ENCODE measurements around the gene SPSB1. TPM values are rescaled to one million over a fixed set of nuclear protein-coding genes. Genes with fewer than 3 reads are reported as not detected.

The SPSB1 gene
- total RNA-seq (5.4 TPM), polyA plus RNA-seq (ENCODE audit: insufficient read depth in 1 of 8, insufficient read length in 8 of 8, low replicate concordance in 1 of 8) (10 to 100 TPM in 2 of 8 donors, 1 to 10 TPM in 6; 4.4 to 11.2 (median 9.5) TPM)
- long read RNA-seq, donor 1 = 0 reads
- long read RNA-seq, donor 2, partial matches to known transcripts = 0 of 1 reads
- long read RNA-seq, donor 2, other reads (novel, unspliced or antisense) = 0 of 1 reads
- long read RNA-seq, donor 3, partial matches to known transcripts = 0 of 3 reads
- long read RNA-seq, donor 3, other reads (novel, unspliced or antisense) = 0 of 3 reads
- long read RNA-seq, donor 4, partial matches to known transcripts = 0 of 4 reads
- long read RNA-seq, donor 4, other reads (novel, unspliced or antisense) = 0 of 4 reads
- long read RNA-seq, donor 5, transcript SPSB1-201 (3 exons, 3,120 nt) = major isoform, 5 of 8 reads
- long read RNA-seq, donor 5, partial matches to known transcripts = 0 of 8 reads
- long read RNA-seq, donor 5, other reads (novel, unspliced or antisense) = 0 of 8 reads
- long read RNA-seq, donor 6, partial matches to known transcripts = 0 of 4 reads
- long read RNA-seq, donor 6, other reads (novel, unspliced or antisense) = 0 of 4 reads
- long read RNA-seq, donor 7, partial matches to known transcripts = 0 of 1 reads
- long read RNA-seq, donor 7, other reads (novel, unspliced or antisense) = 0 of 1 reads
- long read RNA-seq, donor 8, partial matches to known transcripts = 7 of 9 reads
- long read RNA-seq, donor 8, other reads (novel, unspliced or antisense) = 0 of 9 reads
- long read RNA-seq, donor 9 = 0 reads
- long read RNA-seq, donor 10, partial matches to known transcripts = 0 of 1 reads
- long read RNA-seq, donor 10, other reads (novel, unspliced or antisense) = 0 of 1 reads
- long read RNA-seq, donor 11, partial matches to known transcripts = 0 of 2 reads
- long read RNA-seq, donor 11, other reads (novel, unspliced or antisense) = 0 of 2 reads

DNA sequence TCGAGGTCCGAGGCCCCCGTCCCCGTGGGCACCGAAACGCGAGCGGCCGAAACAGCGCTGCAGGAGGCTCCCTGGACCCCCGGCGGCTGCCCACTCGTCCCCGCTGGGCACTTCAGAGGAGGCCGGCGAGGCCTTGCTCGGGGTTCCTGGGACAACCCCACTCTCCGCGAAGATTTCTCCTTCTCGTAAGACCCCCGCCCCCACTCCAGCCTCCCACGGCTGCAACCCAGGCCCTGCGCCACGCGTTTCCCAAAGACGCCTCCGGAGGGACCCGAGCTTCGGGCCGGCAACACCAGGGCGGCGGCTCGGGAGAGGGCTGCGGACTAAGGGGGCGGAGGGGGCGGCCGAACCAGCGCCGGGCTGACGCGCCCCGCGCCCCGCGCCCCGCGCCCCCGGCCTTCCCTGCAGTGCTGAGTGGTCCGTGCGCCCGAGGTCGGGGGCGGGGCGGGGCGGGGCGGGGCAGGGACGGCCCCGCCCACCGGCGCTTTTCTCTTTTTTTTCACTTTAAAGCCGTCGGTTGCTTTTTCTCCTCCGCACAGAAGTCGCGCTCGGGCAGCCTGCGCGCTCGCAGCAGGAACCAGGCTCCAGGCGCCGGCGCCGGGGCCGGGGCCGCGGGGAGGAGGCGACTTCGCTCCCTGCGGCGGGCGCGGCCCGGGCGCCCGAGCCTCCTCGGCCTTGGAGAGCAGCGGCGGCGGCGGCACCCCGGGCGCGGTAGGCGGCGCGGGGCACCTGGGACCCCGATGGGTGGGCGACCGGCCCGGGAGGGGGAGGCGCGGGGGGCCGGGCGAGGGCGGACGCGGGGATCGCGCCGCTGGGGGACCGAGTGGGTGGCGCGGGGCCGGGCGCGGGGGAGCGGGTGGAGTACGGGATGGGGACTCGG lies at the start of gene SPSB1:
Gene SPSB1 (plus strand): TSS at position 534 of the 880 bp plus-strand sequence. CDS start 62,998 bp downstream, outside the sequence.
- under 1% methylated on average over 112 of the region's 119 CpGs for WGBS (ENCODE audit: insufficient coverage)
- H3K4me3 ChIP-seq (ENCODE audit: low read length) = peak within 1 kb of the TSS; percentile 57
- H3K27me3 ChIP-seq (ENCODE audit: control insufficient read depth, insufficient read depth, low read length) = peaks cover 29% of the 10 kb centered on the region
- peaks cover 31% of the 10 kb centered on the region for H3K4me1 ChIP-seq (ENCODE audit: control insufficient read depth, insufficient read depth, low read length)
- no peaks in the 10 kb centered on the region for H3K36me3 ChIP-seq (ENCODE audit: control insufficient read depth, insufficient read depth, low read length)
- peak; percentile 93 for DNase-seq
- H3K9me3 ChIP-seq (replicated peaks; ENCODE audit: control insufficient read depth, low read depth, low read length) = peaks cover 12% of the 10 kb centered on the region
- H3K27ac ChIP-seq (ENCODE audit: low read length) = peak within 1 kb of the TSS; percentile 94

DNA sequence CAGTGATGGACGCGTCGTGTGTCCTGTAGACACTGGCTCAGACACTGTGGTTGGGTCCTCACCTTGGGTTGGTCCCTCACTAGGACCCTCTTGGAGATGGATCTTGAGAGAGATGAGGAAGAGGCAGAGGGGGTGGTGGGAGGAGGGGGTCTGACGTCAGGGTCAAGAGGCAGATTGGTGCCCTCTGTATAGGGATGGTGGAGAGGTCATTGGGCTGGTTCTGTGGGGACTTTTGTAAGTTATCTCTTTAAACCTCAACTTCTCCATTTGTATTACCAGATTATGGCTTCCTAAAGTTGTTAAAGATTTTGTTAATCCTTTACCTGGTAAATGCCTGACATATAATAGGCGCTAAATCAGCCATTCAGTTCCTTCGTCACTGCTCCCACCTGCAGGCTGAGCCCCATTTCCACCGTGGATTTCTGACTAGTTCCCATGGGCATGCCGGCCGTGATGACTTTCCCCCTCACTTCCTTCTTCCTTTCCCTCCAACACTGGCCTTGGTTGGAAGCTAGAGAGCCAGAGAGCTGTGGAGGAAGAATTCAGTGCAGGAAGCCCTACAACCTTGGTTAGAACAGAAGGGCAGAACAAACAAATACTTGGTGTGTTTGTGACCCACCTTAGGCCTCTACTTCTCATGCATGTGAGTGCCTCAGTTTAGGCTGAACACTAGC lies 49.5 kb upstream of the SPSB1 start:
- Histone ChIP-seq H3K4me1 (ENCODE audit: control insufficient read depth, insufficient read depth, low read length) (peaks cover 36% of the 10 kb centered on the region), H3K27ac (ENCODE audit: low read length) (peak overlapping the region; percentile 59), H3K4me3 (ENCODE audit: low read length) (no peak overlapping the region), H3K36me3 (ENCODE audit: control insufficient read depth, insufficient read depth, low read length) (peaks cover 40% of the 10 kb centered on the region), H3K27me3 (ENCODE audit: control insufficient read depth, insufficient read depth, low read length) (no peaks in the 10 kb centered on the region), H3K9me3 (replicated peaks; ENCODE audit: control insufficient read depth, low read depth, low read length) (no peaks in the 10 kb centered on the region)
- DNase-seq = no peak
- WGBS (ENCODE audit: insufficient coverage) = 95% methylated on average over 5 of the region's 9 CpGs

DNA sequence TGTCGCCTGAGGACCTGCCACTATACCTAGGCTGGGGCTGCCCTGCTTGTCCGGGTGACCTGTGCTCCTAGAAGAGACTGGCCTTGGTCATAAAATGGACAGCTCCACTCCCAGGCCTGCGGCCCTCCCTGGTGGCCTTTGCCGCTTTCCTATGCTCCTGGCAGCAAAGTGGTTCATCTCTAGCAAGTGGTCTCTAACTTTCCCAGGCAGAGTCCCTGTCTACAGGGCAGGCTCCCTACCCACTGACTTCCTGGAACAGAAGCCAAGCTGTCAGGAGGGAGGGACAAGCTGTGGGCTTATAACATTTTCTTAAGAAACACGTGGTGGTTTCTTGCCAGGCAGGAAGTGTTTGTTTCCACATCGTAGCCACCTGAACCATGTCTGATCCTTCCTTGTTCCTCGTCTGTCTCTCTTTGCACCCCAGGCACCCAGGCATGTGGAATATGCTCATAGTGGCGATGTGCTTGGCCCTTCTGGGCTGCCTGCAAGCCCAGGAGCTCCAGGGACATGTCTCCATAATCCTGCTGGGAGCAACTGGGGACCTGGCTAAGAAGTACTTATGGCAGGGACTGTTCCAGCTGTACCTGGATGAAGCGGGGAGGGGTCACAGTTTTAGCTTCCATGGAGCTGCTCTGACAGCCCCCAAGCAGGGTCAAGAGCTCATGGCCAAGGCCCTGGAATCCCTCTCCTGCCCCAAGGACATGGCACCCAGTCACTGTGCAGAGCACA lies 48.0 kb upstream of the SPSB1 start:
- Histone ChIP-seq H3K9me3 (replicated peaks; ENCODE audit: control insufficient read depth, low read depth, low read length) (no peaks in the 10 kb centered on the region), H3K27ac (ENCODE audit: low read length) (no peak overlapping the region), H3K27me3 (ENCODE audit: control insufficient read depth, insufficient read depth, low read length) (no peaks in the 10 kb centered on the region), H3K36me3 (ENCODE audit: control insufficient read depth, insufficient read depth, low read length) (peaks cover 53% of the 10 kb centered on the region), H3K4me1 (ENCODE audit: control insufficient read depth, insufficient read depth, low read length) (peaks cover 34% of the 10 kb centered on the region), H3K4me3 (ENCODE audit: low read length) (no peak overlapping the region)
- WGBS (ENCODE audit: insufficient coverage) = 71% methylated on average over 8 of the region's 9 CpGs
- DNase-seq = no peak

DNA sequence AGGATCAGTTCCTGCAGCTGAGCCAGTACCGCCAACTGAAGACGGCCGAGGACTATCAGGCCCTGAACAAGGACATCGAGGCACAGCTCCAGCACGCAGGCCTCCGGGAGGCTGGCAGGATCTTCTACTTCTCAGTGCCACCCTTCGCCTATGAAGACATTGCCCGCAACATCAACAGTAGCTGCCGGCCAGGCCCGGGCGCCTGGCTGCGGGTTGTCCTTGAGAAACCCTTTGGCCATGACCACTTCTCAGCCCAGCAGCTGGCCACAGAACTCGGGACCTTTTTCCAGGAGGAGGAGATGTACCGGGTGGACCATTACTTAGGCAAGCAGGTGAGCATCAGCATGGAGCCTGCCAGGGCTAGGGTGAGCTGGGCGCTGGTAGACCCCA lies 47.5 kb upstream of the SPSB1 start:
- H3K4me3 ChIP-seq (ENCODE audit: low read length) = no peak overlapping the region

DNA sequence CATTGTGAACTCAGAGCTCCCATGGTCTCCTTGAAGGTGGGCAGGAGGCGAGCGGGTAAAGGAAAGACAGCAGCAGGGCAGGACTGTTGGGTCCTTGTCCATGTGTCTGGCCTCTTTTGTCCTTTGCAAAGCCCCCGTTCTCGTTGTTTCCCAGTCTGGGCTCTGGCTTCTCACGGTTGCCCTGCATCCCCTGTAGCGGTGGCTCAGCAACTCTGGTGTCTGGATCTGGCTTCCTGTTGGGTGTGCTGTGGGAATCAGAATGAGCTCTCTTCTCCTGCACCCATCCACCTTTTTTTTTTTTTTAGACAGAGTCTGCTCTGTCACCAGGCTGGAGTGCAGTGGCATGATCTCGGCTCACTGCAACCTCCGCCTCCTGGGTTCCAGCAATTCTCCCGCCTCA lies 47.0 kb upstream of the SPSB1 start:
- Histone ChIP-seq H3K4me1 (ENCODE audit: control insufficient read depth, insufficient read depth, low read length) (peaks cover 35% of the 10 kb centered on the region), H3K27ac (ENCODE audit: low read length) (no peak overlapping the region), H3K27me3 (ENCODE audit: control insufficient read depth, insufficient read depth, low read length) (no peaks in the 10 kb centered on the region), H3K9me3 (replicated peaks; ENCODE audit: control insufficient read depth, low read depth, low read length) (no peaks in the 10 kb centered on the region), H3K4me3 (ENCODE audit: low read length) (no peak overlapping the region), H3K36me3 (ENCODE audit: control insufficient read depth, insufficient read depth, low read length) (peaks cover 50% of the 10 kb centered on the region)
- 89% methylated on average over 9 of the region's 9 CpGs for WGBS (ENCODE audit: insufficient coverage)
- DNase-seq = no peak

More for the DNA sequence above, 47.5 kb upstream of the SPSB1 start:
- WGBS (ENCODE audit: insufficient coverage) = 97% methylated on average over 15 of the region's 15 CpGs
- H3K4me1 ChIP-seq (ENCODE audit: control insufficient read depth, insufficient read depth, low read length) = peaks cover 35% of the 10 kb centered on the region
- H3K9me3 ChIP-seq (replicated peaks; ENCODE audit: control insufficient read depth, low read depth, low read length) = no peaks in the 10 kb centered on the region
- H3K27ac ChIP-seq (ENCODE audit: low read length) = no peak overlapping the region
- peaks cover 54% of the 10 kb centered on the region for H3K36me3 ChIP-seq (ENCODE audit: control insufficient read depth, insufficient read depth, low read length)
- H3K27me3 ChIP-seq (ENCODE audit: control insufficient read depth, insufficient read depth, low read length) = no peaks in the 10 kb centered on the region
- DNase-seq = no peak

DNA sequence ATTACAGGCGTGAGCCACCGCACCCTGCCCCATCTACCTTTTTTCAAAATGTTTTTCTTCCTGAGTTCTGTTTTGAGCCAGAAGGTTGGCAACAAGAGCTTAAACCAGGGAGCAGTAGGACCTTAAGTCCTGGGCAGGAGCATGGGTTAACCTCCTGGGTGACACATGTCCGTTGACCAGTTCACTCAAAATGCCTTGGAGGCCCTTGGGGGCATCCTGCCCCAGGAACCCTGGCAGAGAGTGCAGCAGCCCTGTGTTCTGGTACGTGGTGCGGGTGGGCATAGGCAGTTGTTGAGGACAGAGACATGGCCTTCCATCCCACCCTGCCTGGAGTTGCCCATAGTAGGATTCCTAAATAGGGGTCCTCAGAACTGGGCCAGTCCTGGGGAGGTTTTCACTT lies 46.5 kb upstream of the SPSB1 start:
- Histone ChIP-seq H3K9me3 (replicated peaks; ENCODE audit: control insufficient read depth, low read depth, low read length) (no peaks in the 10 kb centered on the region), H3K27me3 (ENCODE audit: control insufficient read depth, insufficient read depth, low read length) (no peaks in the 10 kb centered on the region), H3K27ac (ENCODE audit: low read length) (no peak overlapping the region), H3K36me3 (ENCODE audit: control insufficient read depth, insufficient read depth, low read length) (peaks cover 53% of the 10 kb centered on the region), H3K4me1 (ENCODE audit: control insufficient read depth, insufficient read depth, low read length) (peaks cover 37% of the 10 kb centered on the region), H3K4me3 (ENCODE audit: low read length) (no peak overlapping the region)
- WGBS (ENCODE audit: insufficient coverage) = 96% methylated on average over 3 of the region's 5 CpGs
- no peak for DNase-seq

DNA sequence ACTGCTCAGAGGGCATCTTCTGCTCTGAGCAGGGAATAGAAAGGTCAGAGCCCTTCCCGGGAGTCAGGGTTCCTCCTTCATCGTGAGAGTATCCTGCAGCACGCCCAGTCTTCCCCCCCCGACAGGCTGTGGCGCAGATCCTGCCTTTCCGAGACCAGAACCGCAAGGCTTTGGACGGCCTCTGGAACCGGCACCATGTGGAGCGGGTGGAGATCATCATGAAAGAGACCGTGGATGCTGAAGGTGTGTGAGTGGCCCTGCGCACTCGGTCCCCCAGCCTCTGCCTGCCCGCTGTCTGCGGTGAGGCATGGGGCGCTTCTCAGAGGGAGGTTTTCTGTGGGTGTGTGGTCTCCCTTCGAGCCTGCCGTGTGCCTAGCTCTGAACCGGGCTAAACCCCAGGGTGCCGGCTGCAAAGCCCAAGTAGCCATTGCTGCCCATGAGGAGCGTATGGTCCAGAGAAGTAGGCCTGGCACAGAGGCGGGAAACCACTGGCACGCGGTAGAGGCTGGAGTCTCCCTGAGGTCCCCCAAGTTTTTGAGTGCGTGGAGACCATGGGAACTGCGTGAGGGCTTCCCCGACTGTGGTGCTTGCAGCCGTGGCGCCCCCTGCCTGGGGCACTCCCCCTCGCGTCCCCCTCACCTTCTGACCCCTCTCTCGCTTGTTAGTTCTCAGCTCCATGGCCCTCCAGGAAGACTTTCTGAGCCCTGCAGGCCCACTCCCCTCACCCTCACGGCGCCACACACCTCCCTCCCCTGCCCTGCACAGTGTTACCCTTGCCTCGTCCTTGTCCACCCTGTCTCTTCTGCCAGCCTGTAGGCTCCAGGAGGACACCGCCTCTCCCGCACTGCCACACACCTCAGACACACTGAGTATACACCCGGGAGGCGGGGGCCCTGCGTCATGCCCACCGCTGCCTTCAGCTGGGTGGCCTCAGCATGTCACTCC lies 45.6 kb upstream of the SPSB1 start:
- no peak overlapping the region for H3K27ac ChIP-seq (ENCODE audit: low read length)

DNA sequence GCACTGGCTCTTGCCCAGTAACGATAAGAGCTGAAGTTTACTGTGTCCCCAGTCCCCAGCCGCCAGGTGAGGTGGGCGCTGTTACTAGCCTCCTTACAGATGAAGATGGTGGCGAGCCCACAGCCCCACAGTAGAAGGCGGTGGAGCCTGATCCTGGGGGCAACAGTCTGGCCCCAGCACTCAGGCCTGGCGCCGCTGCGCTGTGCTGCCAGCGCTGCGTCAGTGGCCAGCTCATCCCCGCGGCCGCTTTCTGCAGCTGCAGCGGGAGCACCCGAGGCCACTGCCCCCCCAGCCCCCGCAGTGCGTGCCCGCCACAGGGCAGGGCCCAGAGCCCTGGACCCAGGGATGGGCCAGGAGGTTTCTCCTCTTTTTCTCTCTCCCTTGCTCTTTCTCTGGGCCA lies 44.8 kb upstream of the SPSB1 start:
- no peaks in the 10 kb centered on the region for H3K9me3 ChIP-seq (replicated peaks; ENCODE audit: control insufficient read depth, low read depth, low read length)
- DNase-seq = no peak
- peaks cover 32% of the 10 kb centered on the region for H3K4me1 ChIP-seq (ENCODE audit: control insufficient read depth, insufficient read depth, low read length)
- 92% methylated on average over 18 of the region's 18 CpGs for WGBS (ENCODE audit: insufficient coverage)
- H3K27me3 ChIP-seq (ENCODE audit: control insufficient read depth, insufficient read depth, low read length) = no peaks in the 10 kb centered on the region
- H3K27ac ChIP-seq (ENCODE audit: low read length) = no peak overlapping the region
- H3K36me3 ChIP-seq (ENCODE audit: control insufficient read depth, insufficient read depth, low read length) = peaks cover 49% of the 10 kb centered on the region
- H3K4me3 ChIP-seq (ENCODE audit: low read length) = no peak overlapping the region

More for the DNA sequence above, 45.6 kb upstream of the SPSB1 start:
- no peak for DNase-seq
- H3K36me3 ChIP-seq (ENCODE audit: control insufficient read depth, insufficient read depth, low read length) = peaks cover 49% of the 10 kb centered on the region
- WGBS (ENCODE audit: insufficient coverage) = 85% methylated on average over 38 of the region's 41 CpGs
- H3K4me1 ChIP-seq (ENCODE audit: control insufficient read depth, insufficient read depth, low read length) = peaks cover 39% of the 10 kb centered on the region
- H3K9me3 ChIP-seq (replicated peaks; ENCODE audit: control insufficient read depth, low read depth, low read length) = no peaks in the 10 kb centered on the region
- H3K27me3 ChIP-seq (ENCODE audit: control insufficient read depth, insufficient read depth, low read length) = no peaks in the 10 kb centered on the region
- no peak overlapping the region for H3K4me3 ChIP-seq (ENCODE audit: low read length)
